ENCODE measurements around the gene SULT1C4. TPM values are rescaled to one million over a fixed set of nuclear protein-coding genes. Genes with fewer than 3 reads are reported as not detected.

SULT1C4 gene
- total RNA-seq, 1 experiment from 2014 or later: 4.3 TPM

- POLR2A ChIA-PET: no interaction called here
- peaks cover 5% of the 10 kb centered on the region; the same call in 1 of the 2 replicates for H3K4me1 Mint-ChIP-seq
- no peak for ATAC-seq
- H3K4me3 Mint-ChIP-seq: no peak overlapping the region
- DNase-seq (ENCODE audit: low spot score): no peak
- TF ChIP-seq, protein P1, sequence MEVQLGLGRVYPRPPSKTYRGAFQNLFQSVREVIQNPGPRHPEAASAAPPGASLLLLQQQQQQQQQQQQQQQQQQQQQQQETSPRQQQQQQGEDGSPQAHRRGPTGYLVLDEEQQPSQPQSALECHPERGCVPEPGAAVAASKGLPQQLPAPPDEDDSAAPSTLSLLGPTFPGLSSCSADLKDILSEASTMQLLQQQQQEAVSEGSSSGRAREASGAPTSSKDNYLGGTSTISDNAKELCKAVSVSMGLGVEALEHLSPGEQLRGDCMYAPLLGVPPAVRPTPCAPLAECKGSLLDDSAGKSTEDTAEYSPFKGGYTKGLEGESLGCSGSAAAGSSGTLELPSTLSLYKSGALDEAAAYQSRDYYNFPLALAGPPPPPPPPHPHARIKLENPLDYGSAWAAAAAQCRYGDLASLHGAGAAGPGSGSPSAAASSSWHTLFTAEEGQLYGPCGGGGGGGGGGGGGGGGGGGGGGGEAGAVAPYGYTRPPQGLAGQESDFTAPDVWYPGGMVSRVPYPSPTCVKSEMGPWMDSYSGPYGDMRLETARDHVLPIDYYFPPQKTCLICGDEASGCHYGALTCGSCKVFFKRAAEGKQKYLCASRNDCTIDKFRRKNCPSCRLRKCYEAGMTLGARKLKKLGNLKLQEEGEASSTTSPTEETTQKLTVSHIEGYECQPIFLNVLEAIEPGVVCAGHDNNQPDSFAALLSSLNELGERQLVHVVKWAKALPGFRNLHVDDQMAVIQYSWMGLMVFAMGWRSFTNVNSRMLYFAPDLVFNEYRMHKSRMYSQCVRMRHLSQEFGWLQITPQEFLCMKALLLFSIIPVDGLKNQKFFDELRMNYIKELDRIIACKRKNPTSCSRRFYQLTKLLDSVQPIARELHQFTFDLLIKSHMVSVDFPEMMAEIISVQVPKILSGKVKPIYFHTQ (CRISPR knock-in tag; IDR thresholded peaks at IDR 0.05): no peak
- no peak for TF ChIP-seq MYBL2 (CRISPR knock-in tag; IDR thresholded peaks at IDR 0.05)
- TF ChIP-seq NR3C1 (CRISPR knock-in tag; conservative IDR thresholded peaks at IDR 0.05; ENCODE audit: low read depth): no peak
- no peak for TF ChIP-seq ZNF232 (CRISPR knock-in tag; IDR thresholded peaks at IDR 0.05)
- no peak for TF ChIP-seq GABPB1 (CRISPR knock-in tag; IDR thresholded peaks at IDR 0.05)
- TF ChIP-seq, protein P2, sequence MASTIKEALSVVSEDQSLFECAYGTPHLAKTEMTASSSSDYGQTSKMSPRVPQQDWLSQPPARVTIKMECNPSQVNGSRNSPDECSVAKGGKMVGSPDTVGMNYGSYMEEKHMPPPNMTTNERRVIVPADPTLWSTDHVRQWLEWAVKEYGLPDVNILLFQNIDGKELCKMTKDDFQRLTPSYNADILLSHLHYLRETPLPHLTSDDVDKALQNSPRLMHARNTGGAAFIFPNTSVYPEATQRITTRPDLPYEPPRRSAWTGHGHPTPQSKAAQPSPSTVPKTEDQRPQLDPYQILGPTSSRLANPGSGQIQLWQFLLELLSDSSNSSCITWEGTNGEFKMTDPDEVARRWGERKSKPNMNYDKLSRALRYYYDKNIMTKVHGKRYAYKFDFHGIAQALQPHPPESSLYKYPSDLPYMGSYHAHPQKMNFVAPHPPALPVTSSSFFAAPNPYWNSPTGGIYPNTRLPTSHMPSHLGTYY (CRISPR knock-in tag; IDR thresholded peaks at IDR 0.05): no peak
- no peaks in the 10 kb centered on the region for H3K27me3 Mint-ChIP-seq (ENCODE audit: low read depth)
- peaks cover 22% of the 10 kb centered on the region for H3K9me3 Mint-ChIP-seq
- CTCF ChIA-PET: no interaction called here
- H3K27ac Mint-ChIP-seq: no peak overlapping the region
- peaks cover 13% of the 10 kb centered on the region for H3K36me3 Mint-ChIP-seq
Observed at GRCh38 chr2:108367014-108367413, 10.7 kb upstream of the SULT1C4 start.

- POLR2A ChIA-PET: no interaction called here
- peaks cover 6% of the 10 kb centered on the region for H3K4me1 Mint-ChIP-seq
- H3K27me3 Mint-ChIP-seq (ENCODE audit: low read depth): no peaks in the 10 kb centered on the region
- CTCF ChIA-PET: no interaction called here
- no peak overlapping the region for H3K4me3 Mint-ChIP-seq
- H3K9me3 Mint-ChIP-seq: peaks cover 22% of the 10 kb centered on the region
- no peak for TF ChIP-seq JAZF1 (CRISPR knock-in tag; IDR thresholded peaks at IDR 0.05)
- no peak for TF ChIP-seq TCF7 (CRISPR knock-in tag; IDR thresholded peaks at IDR 0.05; ENCODE audit: low read depth)
- no peak for TF ChIP-seq GABPB1 (CRISPR knock-in tag; IDR thresholded peaks at IDR 0.05)
- peaks cover 13% of the 10 kb centered on the region for H3K36me3 Mint-ChIP-seq
- no peak for ATAC-seq
- no peak for DNase-seq (ENCODE audit: low spot score)
- H3K27ac Mint-ChIP-seq: no peak overlapping the region
Observed at GRCh38 chr2:108367561-108368175, 10.1 kb upstream of the SULT1C4 start.

DNA sequence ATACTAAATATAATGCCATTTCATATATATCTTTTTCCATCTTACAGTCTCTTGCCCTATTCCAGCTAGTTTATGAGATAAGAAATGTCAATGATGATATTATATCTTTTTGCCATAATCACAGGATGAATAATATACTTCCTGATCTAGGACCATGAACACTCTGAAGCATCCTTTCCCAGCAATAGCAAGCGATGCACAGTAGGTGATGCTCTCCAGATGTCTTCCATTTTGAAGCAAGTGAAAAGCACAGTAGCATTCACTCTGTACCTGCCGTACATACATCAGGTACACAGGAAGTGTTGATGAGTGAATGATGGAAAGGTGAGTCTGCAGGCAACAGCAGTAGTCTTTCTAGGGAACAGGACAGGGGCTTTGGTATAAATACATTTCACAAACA is 8.6 kb upstream of the SULT1C4 start:
- no peak overlapping the region for H3K4me3 Mint-ChIP-seq
- ChIA-PET POLR2A (no interaction called here), CTCF (no interaction called here)
- H3K9me3 Mint-ChIP-seq: peaks cover 22% of the 10 kb centered on the region
- no peaks in the 10 kb centered on the region for H3K27me3 Mint-ChIP-seq (ENCODE audit: low read depth)
- DNase-seq (ENCODE audit: low spot score) (no peak), ATAC-seq (0 out of 2 replicates have a peak, but pooled peaks have one; percentile 28)
- peaks cover 18% of the 10 kb centered on the region for H3K4me1 Mint-ChIP-seq
- no peak overlapping the region for H3K27ac Mint-ChIP-seq
- H3K36me3 Mint-ChIP-seq: peaks cover 13% of the 10 kb centered on the region
- TF ChIP-seq, protein P3, sequence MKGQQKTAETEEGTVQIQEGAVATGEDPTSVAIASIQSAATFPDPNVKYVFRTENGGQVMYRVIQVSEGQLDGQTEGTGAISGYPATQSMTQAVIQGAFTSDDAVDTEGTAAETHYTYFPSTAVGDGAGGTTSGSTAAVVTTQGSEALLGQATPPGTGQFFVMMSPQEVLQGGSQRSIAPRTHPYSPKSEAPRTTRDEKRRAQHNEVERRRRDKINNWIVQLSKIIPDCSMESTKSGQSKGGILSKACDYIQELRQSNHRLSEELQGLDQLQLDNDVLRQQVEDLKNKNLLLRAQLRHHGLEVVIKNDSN (CRISPR knock-in tag; IDR thresholded peaks at IDR 0.05): no peak
- TF ChIP-seq ZNF263 (CRISPR knock-in tag; IDR thresholded peaks at IDR 0.05; ENCODE audit: low read depth) (no peak), ZNF396 (CRISPR knock-in tag; IDR thresholded peaks at IDR 0.05; ENCODE audit: borderline replicate concordance) (no peak), CBFB (CRISPR knock-in tag; IDR thresholded peaks at IDR 0.05; ENCODE audit: low read depth) (no peak), SMAD3 (CRISPR knock-in tag; IDR thresholded peaks at IDR 0.05; ENCODE audit: borderline replicate concordance) (no peak), SP1 (CRISPR knock-in tag; conservative IDR thresholded peaks at IDR 0.05) (no peak), NR2C2 (CRISPR knock-in tag; IDR thresholded peaks at IDR 0.05) (no peak), PRRX2 (CRISPR knock-in tag; IDR thresholded peaks at IDR 0.05) (no peak), PRDM15 (CRISPR knock-in tag; IDR thresholded peaks at IDR 0.05) (no peak), JAZF1 (CRISPR knock-in tag; IDR thresholded peaks at IDR 0.05) (no peak), HMGXB4 (CRISPR knock-in tag; IDR thresholded peaks at IDR 0.05) (no peak), MLX (CRISPR knock-in tag; IDR thresholded peaks at IDR 0.05) (no peak)
- TF ChIP-seq, protein P4, sequence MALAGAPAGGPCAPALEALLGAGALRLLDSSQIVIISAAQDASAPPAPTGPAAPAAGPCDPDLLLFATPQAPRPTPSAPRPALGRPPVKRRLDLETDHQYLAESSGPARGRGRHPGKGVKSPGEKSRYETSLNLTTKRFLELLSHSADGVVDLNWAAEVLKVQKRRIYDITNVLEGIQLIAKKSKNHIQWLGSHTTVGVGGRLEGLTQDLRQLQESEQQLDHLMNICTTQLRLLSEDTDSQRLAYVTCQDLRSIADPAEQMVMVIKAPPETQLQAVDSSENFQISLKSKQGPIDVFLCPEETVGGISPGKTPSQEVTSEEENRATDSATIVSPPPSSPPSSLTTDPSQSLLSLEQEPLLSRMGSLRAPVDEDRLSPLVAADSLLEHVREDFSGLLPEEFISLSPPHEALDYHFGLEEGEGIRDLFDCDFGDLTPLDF (CRISPR knock-in tag; IDR thresholded peaks at IDR 0.05): no peak

Measured in WTC11 (cell line).